ENCODE data around the gene PTPRM.
A peak's percentile ranks its signal among the peaks of the same experiment; 100 is the strongest.
"Not testable (repeated sequence)": the region's sequence is repeated elsewhere in the genome, so short reads cannot be mapped to it uniquely, and the experiment has no call there.

PTPRM gene

DNA sequence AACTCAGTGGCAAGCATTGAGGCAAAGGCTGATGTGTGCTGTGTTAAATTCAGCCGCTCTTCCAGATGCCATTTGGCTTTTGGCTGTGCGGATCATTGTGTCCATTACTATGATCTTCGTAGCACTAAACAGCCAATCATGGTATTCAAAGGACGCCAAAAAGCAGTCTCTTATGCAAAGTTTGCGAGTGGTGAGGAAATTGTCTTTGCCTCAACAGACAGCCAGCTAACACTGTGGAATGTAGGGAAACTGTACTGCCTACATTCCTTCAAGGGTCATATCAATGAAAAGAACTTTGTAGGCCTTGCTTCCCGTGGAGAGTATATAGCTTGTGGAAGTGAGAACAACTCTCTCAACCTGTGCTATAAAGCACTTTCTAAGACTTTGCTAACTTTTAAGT is 846.6 kb downstream of the PTPRM start:
- no peak for DNase-seq

DNA sequence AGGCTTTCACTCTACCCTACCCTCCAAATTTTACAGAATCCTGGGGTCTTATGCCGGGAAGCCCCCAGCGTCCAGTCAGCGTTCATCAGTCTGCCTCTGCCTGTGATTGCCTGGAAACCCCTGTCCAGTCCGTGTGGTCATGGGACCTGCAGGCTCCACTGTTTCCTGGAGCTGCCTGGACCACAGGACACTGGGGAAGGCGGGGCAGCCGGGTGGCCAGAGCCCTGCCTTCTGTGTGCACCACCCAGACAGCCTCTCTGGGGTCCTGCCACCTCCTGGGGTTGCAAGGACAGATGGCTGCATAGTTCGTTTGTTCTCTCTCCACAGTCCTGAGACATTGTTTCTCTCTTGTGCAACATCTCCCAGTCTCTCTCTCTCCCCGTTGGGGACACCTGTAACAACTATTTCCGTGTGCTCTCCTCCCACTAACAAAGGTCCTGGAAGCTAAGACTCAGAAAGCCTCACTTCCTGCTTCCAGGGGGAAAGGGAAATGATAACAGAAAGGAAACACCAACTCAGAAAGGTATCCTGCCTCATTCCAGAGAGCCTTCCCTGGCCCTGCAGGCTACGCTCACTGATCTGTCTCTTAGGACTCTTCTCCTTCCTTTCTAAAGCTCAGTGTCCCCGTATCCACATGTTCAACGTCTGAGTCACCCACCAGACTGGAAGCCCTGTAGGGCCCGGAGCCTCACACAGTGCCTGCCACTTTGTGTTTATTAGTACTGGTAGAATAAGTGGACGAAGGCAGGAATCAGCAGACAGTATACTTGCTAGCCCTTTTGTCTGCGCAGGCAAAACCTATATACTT is 849.3 kb downstream of the PTPRM start:
- no peak for DNase-seq

DNA sequence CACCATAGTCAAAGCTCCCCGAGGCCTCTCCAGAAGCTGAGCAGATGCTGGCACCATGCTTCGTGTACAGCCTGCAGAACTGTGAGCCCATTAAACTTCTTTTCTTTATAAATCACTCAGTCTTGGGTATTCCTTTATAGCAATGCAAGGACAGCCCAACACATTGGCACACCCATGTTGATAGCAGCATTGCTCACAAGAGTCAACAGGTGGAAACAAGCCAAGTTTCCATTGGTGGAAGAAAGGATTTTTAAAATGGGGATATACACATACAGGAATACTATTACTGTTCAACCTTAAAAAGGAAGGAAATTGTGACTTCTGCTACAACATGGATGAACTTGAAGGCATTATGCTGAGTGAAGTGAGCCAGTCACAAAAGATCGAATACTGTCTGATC is 855.3 kb downstream of the PTPRM start:
- DNase-seq: no peak

DNA sequence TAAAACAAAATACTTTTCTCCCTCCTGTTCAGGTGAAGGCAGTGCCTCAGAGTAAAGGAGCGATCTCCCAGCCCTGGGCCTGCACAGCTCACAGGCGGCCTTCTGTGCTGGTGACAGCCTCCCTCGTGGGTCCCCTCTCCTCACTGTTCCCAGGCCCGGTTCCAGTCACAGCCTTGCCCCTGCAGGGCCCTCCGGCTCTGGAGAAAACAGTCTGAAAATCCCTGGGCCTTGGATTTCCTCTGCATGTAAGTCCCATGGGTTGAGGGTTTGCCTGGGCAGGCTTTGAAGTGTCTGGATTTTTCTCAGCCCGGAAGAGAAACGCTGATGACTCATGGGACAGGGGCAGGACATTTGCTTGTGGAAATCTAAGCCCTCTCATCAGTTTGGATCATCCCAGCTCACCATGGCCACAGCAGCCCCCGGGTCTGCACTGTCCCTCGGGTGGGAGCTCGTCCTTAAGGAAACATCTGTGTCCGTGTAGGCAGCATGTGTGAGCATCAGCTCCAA is 856.0 kb downstream of the PTPRM start:
- no peak for DNase-seq

DNA sequence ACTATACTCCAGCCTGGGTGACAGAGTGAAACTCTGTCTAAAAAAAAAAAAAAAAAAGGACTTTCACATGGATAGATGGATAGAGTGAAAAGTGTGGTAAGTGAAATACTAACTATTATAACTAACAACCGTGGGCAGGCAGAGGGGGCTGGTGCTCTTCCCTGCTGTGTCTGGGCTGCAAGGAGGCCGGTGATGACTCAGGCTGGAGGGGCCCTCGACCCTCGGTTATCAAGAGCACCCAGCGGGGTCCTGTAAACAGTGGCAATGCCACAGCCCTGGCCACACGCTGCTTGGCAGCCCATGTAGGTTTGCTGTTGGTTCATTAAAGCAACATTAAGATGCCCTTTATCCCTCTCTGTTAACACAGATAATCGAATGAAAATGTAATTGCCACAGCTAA is 857.4 kb downstream of the PTPRM start:
- no peak for DNase-seq

DNA sequence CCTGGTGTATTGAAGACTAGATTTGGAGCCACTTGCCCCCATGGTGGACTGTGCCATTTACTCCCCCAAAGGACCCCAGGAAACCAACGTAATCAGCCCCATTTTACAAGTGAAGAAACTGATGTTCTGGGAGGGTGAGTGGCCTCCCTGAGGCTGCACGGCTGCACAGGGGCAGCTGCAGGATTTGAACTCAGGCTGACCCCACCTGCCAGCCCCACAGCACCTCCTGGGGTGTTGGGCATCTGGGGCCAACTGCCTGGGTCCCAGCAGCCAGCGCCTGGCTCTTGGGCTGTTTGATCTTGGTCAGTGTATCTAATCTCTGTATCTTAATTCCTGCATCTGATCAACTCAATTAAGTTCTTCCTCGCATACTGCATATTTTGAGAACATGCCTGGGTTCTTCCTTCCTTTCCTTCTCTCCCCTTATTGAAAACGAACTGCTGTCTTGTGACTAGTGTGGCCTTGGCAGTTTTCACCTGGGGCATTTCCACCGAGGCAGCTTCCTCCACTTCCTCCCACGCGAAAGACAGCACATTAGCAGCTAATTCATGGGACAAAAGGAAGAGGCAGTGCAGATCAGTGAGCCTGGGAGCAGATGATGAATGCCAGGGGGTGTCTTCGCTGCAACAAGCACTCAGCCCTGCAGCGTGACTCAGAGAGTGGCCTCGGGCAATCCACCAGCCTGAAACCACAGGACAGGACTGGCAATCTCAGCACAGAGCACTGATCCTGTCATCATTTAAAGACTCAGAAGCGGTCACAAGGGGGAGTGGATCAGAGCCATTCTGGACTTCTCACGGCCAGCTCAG is 858.0 kb downstream of the PTPRM start:
- DNase-seq: peak; percentile 80

DNA sequence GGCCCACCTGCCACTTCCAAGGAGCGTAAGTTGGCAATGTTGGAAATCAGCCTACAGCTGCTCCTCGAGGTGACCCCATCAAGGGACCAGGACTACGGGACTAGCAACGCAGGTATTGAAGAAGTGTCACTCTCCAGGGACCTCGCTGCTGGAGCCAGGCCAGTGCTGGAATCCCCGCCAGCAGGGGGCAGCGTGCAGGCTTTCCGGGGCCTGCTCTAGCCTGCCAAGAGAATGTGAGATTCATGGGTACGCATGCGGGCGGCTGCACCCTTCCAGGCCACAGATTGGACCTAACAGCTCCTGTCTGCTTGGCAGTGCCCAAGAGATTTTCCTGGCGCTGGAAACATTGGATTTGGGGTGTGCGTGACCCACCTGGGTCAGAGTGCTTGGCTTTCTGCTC is 859.3 kb downstream of the PTPRM start:
- no peak for DNase-seq

DNA sequence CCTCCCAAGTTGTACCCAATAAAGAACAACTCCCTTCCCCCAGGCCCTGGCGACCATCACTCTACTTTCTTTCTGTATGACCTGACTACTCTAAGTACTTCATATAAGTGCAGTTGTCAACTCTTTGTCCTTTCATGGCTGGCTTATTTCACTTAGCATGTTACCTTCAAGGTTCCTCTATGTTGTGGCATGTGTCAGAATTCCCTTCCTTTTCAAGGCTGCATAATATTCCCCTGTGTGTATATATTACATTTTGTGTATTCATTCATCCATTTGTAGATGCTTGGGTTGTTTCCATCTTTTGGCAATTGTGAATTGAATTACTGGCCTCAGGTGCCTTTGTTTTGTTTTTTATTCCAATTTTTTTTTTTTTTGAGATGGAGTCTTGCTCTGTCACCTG is 860.2 kb downstream of the PTPRM start:
- no peak for DNase-seq

DNA sequence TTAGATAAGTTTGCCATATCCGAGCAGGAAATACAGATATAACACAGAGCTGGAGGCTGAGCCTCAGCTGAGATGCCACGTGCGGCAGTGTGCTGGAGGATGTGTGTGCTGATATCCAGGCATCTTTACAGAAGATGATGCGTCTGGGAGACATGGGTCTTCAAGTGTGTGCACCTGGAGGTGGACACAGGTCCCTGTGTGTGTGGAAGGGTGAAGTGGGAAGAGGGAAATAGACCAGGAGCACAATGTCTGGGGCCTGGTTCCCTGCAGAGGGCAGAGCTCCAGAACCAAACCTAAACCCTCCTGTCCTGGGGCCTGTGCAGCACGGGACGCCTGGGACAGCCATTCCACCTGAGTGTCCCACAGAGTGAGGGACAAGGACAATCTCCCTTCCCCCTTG is 861.8 kb downstream of the PTPRM start:
- DNase-seq: no peak

DNA sequence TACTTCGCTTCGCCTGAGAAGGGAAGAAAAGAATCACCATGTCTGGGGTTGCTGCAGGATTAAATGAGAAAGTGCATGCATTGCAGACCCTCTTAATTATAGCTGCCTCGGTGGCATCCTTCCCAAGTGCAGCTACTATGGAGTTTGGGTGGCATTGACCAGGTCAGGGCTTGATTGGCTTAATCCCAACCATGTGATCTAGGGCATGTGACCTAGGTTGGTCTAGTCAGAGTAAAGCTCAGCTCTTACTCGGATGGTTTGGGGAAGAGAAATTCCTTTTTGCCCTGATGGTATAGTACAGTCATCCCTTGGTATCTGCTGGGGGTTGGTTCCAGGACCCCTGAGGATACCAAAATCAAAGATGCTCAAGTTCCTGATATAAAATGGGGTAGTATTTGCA is 863.9 kb downstream of the PTPRM start:
- no peak for DNase-seq

DNA sequence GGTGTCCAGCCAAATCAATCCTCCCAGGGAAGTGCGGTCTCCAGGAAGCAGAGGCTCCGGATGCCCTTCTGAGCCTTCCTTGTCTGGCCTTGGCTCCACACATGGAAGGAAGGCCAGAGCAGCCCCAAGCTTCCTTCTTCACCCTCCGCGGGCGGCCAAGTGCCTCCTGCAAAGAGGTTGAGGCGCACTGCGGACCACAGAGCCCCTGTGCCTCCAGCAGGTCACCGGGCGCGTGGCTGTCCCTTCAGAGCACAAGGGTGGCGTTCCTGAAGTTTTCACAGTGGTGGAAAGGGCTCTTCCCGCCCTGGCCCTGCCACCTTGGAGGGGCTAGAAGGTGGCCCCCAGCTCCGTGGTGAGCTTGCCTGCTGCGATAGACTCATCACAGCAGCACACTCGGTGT is 866.2 kb downstream of the PTPRM start:
- DNase-seq: no peak

DNA sequence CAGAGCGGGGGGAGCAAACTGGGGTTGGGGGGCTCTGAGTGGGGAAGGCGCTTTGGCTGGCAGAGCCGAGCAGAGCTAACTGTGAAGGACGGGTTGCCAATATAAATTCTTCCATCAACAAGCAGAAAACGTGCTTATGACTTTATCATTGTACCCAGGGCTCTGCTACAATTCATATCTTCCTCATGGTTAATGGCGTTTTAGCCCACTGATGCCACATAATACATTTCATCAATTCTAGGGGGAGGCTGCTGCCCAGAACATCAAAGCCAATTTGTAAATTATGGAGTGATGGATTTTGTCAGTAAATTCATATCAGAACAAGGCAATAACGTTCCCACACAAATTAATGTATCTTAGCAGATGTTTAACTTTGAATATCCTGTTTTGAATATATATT is 866.7 kb downstream of the PTPRM start:
- DNase-seq: no peak

DNA sequence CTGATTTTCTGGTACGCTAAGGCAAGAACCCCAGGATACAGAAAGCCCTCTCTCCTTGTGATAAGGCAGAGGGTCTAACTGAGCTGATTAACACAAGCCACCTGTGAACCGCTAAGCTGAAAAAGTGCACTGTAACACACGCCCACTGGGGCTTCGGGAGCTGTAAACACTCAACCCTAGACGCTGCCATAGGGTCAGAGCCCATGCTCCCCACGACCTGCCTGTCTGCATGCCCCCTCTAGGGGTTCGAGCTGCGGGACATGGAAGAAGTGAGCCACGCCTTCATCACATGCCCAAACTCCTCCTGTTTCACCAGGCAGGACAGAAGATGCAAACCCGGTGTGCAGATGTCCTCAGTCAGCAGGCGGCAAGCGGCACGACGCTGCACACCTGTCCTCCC is 868.3 kb downstream of the PTPRM start:
- no peak for DNase-seq

DNA sequence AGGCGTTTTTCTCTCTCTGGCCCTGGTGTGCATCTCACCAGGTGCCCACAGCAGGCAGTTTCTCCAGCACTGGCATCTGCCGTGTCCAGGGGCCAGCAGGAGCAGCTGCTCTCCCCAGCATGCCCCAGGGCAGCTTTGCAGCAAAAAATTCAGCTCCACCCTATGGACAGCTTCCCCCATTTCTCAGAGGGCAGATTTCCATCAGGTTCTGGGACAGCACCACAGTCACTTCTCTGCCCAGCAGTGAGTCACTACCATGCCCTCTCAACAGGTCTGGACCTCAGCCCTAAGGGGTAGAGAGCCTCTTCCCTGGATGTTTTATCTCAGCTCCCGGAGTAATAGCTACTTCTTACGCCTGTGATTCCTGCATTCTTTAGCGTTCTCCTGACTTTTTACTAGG is 871.9 kb downstream of the PTPRM start:
- peak; percentile 81 for DNase-seq

DNA sequence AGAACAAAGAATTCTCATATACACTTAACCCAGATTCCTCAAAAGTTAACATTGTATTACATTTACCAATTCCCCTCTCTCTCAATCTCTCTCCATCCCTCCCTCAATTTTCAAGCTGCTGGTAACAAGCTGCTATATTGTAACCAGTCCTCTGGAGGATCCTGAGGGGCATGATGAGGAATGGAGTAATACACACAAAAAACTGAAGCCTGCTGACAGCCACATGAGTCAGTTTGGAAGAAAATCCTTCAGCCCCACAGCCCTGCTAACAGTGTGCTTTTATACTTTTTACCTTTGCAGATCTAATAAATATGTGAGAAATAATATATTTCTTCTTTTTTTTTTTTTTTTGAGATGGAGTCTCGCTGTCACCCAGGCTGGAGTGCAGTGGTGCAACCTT is 876.4 kb downstream of the PTPRM start:
- no peak for DNase-seq

DNA sequence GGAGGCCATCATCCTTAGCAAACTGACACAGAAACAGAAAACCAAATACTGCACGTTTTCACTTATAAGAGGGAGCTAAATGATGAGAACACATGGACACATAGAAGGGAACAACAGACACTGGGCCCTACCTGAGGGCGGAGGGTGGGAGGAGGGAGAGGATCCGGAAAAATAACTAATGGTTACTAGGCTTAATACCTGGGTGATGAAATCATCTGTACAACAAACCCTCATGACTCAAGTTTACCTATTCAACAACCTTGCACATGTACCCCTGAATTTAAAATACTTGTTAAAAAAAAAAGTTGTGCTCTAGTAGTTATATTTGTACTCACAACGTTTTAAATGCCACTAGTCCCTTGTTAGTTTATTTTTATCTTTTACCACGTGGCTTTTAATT is 879.8 kb downstream of the PTPRM start:
- DNase-seq: not testable (repeated sequence)

DNA sequence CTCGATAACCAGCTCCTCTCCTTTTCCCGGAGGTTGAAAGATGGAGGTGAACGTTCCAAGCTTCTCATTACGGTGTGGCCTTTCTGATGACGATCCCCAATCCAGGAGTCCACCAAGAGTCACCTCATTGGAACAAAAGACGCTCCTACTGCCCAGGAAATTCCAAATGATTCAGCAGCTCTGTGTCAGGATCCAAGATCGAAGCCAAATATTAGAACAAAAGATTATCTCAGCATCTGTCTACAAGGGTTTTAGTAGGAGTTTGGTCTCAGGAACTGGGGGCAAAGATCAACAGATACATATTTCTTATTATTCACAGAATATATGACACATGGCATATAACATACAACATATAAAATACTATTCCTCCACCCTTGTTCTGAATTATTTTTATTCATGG is 881.0 kb downstream of the PTPRM start:
- DNase-seq: no peak

DNA sequence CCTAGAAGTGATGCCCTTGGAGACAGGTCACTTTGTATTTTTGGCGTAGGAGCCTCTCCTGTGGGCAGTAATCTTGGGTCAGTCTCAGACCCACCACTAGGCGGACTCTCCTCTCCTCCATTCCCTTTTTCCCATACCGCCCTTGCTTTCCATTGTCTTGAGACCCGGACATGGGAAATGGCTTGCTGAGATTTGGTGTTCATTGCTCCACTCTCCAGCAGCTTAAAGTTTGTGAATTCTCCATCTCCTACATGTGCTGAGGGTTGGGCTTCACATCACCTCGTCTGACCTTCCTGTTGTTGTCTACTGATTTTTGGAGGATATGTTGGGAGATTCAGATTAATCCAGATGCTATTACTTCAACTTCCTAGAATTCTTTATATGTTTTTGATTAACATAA is 882.9 kb downstream of the PTPRM start:
- DNase-seq: no peak

DNA sequence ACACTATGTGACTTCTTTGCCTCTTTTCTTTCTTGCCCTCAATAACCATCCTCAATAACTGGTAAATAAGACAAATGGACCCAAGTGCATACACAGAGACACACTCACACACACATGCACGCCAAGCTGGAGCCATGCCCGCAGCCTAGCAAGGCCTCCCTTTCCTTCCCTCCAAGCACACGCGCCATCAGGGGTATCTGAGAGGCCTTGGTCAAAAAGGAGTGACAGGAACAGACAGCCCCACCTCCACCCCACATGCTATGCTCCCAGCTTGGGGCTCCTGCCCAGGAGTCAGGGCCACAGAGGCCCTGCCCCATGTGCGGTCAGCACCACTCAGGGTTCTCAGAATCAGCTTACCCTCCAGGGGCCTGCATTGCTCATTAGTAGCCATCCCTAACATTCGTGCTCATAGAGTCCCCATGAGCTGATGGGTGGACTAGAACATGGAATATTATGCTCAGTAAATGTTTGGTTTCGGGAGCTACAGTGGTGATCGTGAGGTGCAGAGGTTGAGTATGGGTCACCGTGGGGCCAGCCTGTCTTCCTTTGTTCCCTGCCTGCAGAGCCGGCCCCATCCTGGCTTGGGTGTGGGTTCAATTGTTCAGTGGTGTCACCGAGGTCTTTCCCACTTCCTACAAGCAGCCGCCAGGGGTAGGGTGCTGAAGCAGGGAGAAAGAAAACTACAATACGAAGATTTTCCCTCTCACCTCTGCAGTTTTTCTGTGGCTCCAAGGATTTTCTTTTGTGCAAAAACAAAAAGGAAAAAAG is 884.0 kb downstream of the PTPRM start:
- DNase-seq: no peak

DNA sequence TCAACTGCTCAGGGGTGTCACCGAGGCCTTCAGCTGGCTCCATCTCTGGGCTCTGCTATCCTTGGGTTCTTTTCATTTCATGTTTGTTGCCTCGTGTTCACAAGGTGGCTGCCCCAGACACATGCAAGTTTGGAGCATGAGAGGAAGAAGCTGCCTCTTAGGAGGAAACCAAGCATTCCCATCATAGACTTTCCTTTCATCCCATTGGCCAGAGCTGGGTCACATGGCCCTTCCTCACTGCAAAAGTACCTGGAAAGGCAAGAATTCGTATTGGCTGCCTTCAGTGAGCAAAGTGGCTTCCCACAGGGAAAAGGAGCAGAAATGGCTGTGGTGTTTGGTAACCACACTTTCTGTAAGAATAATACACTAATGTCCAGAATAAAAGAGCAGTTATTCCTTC is 886.4 kb downstream of the PTPRM start:
- DNase-seq: no peak

DNA sequence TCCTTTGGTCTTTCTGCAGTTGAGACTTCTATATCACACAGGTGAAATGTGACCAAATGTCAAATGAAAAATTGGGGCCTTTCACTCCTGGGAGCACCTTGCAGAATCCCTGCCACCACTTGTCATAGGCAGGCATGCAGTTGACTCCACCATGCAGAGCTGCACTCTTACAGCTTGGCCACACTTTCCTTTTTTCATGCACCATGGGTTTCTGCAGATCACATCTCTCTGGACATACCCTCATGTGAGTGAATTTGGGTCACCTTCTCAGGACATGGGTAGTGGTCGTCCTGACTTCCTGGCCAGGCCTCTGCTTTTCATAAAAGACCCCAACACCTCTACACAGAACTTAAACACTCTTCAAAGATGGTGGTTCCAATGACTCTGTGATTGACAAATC is 887.0 kb downstream of the PTPRM start:
- DNase-seq: no peak

DNA sequence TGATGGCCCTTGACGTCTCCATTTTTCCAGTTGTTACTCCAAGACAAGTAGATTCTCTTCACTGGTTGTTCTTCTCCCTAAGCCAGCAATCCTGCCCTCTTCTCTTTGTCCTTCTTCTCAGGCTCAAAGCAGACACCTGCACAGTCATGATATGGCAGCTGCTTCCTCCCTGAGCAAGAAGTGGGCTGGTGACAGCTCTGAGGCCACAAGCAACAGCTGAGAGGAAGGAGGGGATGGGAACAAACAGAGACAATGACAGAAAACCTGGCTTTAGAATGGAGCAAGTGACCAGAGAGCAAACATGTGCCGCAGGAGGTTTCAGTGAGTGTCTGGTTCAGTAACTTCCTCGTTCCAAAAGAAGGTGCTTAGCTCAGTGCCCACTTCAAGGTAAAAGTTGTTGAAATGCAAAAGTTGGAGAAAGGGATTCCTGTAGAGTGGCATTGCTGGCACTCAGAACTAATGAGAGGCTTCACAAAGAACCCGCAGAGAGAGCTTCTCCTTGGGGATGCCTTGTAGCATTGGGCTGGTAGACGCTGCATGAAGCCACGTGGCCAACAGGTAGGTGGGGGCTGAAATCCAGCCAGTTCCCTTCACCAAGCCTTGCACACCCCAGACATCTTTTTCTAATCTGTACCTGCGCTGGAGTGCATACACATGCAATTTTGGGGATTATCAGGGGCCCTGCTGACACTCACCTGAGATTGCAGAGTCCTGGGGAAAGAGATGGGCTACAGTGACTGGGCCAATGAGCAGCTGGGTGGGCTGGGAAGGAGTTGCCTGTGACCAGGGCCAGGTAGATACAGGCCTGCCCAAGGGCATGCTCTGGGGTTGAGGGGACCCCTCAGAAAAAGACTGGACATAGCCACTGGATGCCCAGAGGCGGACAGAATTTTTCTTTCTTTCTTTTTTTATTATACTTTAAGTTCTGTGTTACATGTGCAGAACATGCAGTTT is 888.8 kb downstream of the PTPRM start:
- no peak for DNase-seq

Data from NCI-H226 (cell line).